MCF 10A (cell line): Measurements from ENCODE around the gene AURKAIP1. TPM values are rescaled to one million over a fixed set of nuclear protein-coding genes. Genes with fewer than 3 reads are reported as not detected.

Experiments
- BruUV-seq: library from RNA; stranded (reverse); fragments of 400-500 nt; replicated peaks from 2 replicates; lab custom pipeline; 2021; lab: Mats Ljungman, UMichigan
- CTCF ChIA-PET: fragments of 300-600 bp; sonication (Branson Sonifier 250); formaldehyde crosslinking; extraction: SDS; loops from one replicate; lab custom pipeline; 2021; ENCODE audit warnings: antibody characterized with exemption, inconsistent platforms; lab: Yijun Ruan, JAX
- POLR2A ChIA-PET: fragments of 300-600, 350-650 bp; sonication (Branson Sonifier 250); formaldehyde crosslinking; extraction: SDS; loops from one replicate; lab custom pipeline; 2020; ENCODE audit warnings: antibody characterized with exemption, inconsistent platforms; lab: Yijun Ruan, JAX
- DNase-seq: peaks from one replicate; pipeline ENCODE4 v3.0.0-alpha.2; 2018; ENCODE audit not compliant: unreplicated experiment
- H3K27ac Mint-ChIP-seq: one replicate; pipeline ENCODE4 v1.8.0; 2022; ENCODE audit warnings: mild to moderate bottlenecking, low read depth, mixed read lengths; ENCODE audit not compliant: unreplicated experiment
- H3K27me3 Mint-ChIP-seq: one replicate; pipeline ENCODE4 v1.8.0; 2022; ENCODE audit warnings: mixed read lengths; ENCODE audit not compliant: insufficient read depth, unreplicated experiment
- H3K36me3 Mint-ChIP-seq: one replicate; pipeline ENCODE4 v1.8.0; 2022; ENCODE audit warnings: mild to moderate bottlenecking, moderate library complexity, mixed read lengths; ENCODE audit not compliant: insufficient read depth, unreplicated experiment
- H3K4me1 Mint-ChIP-seq: one replicate; pipeline ENCODE4 v1.8.0; 2022; ENCODE audit warnings: mixed read lengths; ENCODE audit not compliant: insufficient read depth, unreplicated experiment
- H3K4me3 Mint-ChIP-seq: one replicate; pipeline ENCODE4 v1.8.0; 2022; ENCODE audit warnings: mild to moderate bottlenecking, moderate library complexity, mixed read lengths; ENCODE audit not compliant: unreplicated experiment
- H3K9me3 Mint-ChIP-seq: one replicate; pipeline ENCODE4 v1.8.0; 2022; ENCODE audit warnings: mixed read lengths; ENCODE audit not compliant: unreplicated experiment
- intact Hi-C: fragments of 100-400 bp; cut with micrococcal nuclease; formaldehyde crosslinking; loops from 2 replicates; pipeline ENCODE4 v1.14.1; 2022
- total RNA-seq: library from RNA; stranded (reverse); gene quantifications from 2 replicates; pipeline ENCODE4 v1.2.3, GENCODE V29; 2022
- TF ChIP-seq, protein P1 (sequence below): fragments of 200-600 bp; IDR thresholded peaks from one replicate; pipeline ENCODE4 v1.8.0; 2022; ENCODE audit warnings: antibody characterized with exemption, mild to moderate bottlenecking; ENCODE audit not compliant: unreplicated experiment

The AURKAIP1 gene
- total RNA-seq, 1 experiment from 2014 or later: 148 TPM

DNA sequence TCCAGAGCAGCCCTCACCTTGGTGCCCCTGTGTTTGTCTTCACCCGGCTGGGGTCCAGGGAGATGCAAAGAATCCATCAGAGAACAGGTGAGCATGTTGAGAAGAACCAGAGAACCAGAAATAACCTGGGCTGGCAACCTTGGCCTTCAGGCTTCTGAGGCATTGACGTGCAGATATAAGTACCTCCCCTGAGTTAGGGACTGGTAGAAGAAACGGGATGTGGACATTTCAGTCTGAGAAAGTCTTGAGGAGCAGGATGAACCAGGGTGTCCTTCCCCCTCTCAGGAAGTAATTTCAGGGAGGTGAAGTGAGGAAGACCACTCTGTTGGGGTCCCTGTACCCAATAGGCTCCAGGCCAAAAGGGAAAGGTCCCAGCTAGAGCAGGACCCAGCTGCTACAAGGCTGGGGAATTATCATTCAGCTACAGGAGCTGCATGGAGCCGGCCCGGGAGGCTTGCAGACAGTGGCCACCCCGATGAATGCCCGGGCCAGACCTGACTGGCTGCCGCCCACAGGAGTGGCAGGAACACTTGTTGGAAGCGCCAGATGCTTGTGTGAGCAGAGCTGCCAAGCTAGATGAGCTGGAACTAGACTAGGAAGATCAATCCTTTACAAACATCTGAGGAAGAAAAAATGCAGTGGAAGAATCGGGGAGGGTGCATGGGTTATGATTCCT, 1.7 kb upstream of the AURKAIP1 start:
- DNase-seq: no peak
- Mint-ChIP-seq H3K27me3 (no peaks in the 10 kb centered on the region), H3K9me3 (no peaks in the 10 kb centered on the region), H3K27ac (peak overlapping the region; percentile 94), H3K4me3 (peak overlapping the region; percentile 87), H3K36me3 (peaks cover 17% of the 10 kb centered on the region), H3K4me1 (peaks cover 9% of the 10 kb centered on the region)
- ChIA-PET CTCF (interaction anchor here (0.8 to 1.5 kb wide), 3 partner anchors 22 to 128 kb away, joined by 3 to 5 read pairs (median 3); partner anchors contain the start of gene CCNL2), POLR2A (interaction anchor here (1.4 to 2.5 kb wide), 5 partner anchors 14 to 128 kb away, joined by 3 to 47 read pairs (median 21); partner anchors contain the start of genes CCNL2, DVL1 and MRPL20)
- intact Hi-C loops: loop anchor here (10.0 kb wide), 1 partner anchor 128 kb away; no protein-coding TSS in a partner anchor
- BruUV-seq: no TSS peak
- TF ChIP-seq, protein P1, sequence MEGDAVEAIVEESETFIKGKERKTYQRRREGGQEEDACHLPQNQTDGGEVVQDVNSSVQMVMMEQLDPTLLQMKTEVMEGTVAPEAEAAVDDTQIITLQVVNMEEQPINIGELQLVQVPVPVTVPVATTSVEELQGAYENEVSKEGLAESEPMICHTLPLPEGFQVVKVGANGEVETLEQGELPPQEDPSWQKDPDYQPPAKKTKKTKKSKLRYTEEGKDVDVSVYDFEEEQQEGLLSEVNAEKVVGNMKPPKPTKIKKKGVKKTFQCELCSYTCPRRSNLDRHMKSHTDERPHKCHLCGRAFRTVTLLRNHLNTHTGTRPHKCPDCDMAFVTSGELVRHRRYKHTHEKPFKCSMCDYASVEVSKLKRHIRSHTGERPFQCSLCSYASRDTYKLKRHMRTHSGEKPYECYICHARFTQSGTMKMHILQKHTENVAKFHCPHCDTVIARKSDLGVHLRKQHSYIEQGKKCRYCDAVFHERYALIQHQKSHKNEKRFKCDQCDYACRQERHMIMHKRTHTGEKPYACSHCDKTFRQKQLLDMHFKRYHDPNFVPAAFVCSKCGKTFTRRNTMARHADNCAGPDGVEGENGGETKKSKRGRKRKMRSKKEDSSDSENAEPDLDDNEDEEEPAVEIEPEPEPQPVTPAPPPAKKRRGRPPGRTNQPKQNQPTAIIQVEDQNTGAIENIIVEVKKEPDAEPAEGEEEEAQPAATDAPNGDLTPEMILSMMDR: no peak

DNA sequence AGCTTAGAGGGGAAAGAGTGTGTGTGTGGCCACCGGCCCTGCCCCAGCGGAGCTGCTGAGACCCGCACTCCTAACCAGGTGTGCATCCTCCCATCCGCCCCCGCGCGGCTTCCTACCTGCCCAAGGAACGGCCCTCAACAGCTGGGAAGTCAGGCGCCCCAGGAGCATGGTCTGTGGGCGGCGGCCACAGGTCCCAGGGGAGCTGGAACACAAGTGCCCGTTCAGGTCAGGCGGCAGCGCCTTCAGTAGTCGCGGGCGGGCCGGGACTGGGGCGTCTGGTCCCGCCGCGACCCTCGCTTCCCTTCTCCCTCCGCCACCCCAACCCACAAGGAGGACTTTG, 448 bp downstream of the AURKAIP1 start:
- H3K27me3 Mint-ChIP-seq: no peaks in the 10 kb centered on the region
- intact Hi-C loops: loop anchor here (2.0 to 10.0 kb wide), 2 partner anchors 24 to 130 kb away; partner anchors contain the start of gene CCNL2
- H3K27ac Mint-ChIP-seq: peak overlapping the region; percentile 94
- peak overlapping the region; percentile 87 for H3K4me3 Mint-ChIP-seq
- H3K9me3 Mint-ChIP-seq: no peaks in the 10 kb centered on the region
- H3K36me3 Mint-ChIP-seq: peaks cover 25% of the 10 kb centered on the region
- no TSS peak for BruUV-seq
- ChIA-PET POLR2A (interaction anchor here (1.0 to 2.7 kb wide), 19 partner anchors 9 to 241 kb away, joined by 3 to 62 read pairs (median 7); partner anchors contain the start of genes ATAD3A, CCNL2, DVL1 and MIB2), CTCF (interaction anchor here (0.6 to 1.3 kb wide), 4 partner anchors 9 to 130 kb away, joined by 3 to 4 read pairs (median 3); no protein-coding TSS in a partner anchor)
- DNase-seq: no peak
- TF ChIP-seq, protein P1: no peak
- peaks cover 9% of the 10 kb centered on the region for H3K4me1 Mint-ChIP-seq

DNA sequence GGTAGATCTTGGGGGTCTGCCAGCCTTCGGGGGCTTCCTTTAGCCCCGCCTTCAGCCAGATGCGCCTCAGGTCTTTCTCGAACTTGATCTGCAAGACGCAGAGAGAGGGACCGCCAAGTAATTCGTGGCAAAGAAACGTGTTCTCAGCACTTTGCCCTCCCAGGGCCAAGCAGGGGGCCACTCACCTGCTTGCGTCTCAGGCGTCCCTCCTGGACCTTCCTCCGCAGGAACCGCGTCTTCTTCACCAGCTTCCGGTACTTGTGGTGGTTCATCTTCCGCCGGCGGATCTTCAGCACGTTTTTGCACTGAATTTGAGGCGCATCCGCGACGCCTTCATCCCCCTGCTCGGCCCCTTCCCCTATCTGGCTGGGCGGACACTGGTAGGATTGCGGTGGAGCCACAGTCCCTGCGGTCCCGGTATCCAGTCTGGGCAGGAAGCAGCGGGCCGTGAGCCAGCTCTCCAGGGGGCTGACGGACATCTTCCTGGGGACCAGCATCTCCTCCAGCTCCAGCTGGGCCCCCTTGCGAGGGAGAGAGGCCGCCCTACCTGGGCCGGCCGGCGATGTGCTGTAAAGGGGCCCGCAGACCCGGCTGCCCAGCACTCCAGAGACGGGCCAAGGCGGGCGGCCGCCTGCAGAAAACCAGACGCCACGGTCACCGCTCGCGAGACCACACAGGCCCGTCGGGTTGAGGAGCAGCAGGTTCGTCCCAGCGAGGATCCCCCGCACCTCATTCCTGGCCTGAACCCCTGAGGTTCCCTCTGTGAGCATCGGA, 1.0 kb downstream of the AURKAIP1 start:
- ChIA-PET CTCF (interaction anchor here (0.6 to 1.3 kb wide), 6 partner anchors 8 to 131 kb away, joined by 3 to 6 read pairs (median 4); no protein-coding TSS in a partner anchor), POLR2A (interaction anchor here (0.7 to 2.7 kb wide), 11 partner anchors 17 to 137 kb away, joined by 3 to 62 read pairs (median 8); partner anchors contain the start of genes ATAD3A, CCNL2 and DVL1)
- BruUV-seq: TSS peak; percentile 88
- H3K27me3 Mint-ChIP-seq: no peaks in the 10 kb centered on the region
- peaks cover 9% of the 10 kb centered on the region for H3K4me1 Mint-ChIP-seq
- TF ChIP-seq, protein P1: no peak
- no peak for DNase-seq
- peak overlapping the region; percentile 87 for H3K4me3 Mint-ChIP-seq
- H3K9me3 Mint-ChIP-seq: no peaks in the 10 kb centered on the region
- H3K27ac Mint-ChIP-seq: peak overlapping the region; percentile 94
- intact Hi-C loops: loop anchor here (2.0 to 10.0 kb wide), 2 partner anchors 25 to 131 kb away; partner anchors contain the start of gene CCNL2
- peaks cover 25% of the 10 kb centered on the region for H3K36me3 Mint-ChIP-seq
